Measurements from ENCODE around the gene CATSPER2. TPM values are rescaled to one million over a fixed set of nuclear protein-coding genes. Genes with fewer than 3 reads are reported as not detected.
"Not testable (repeated sequence)": the region's sequence is repeated elsewhere in the genome, so short reads cannot be mapped to it uniquely, and the experiment has no call there.

The CATSPER2 gene
- total RNA-seq, 1 experiment from 2014 or later, result 4.6 TPM

- H3K18ac ChIP-seq (ENCODE audit: insufficient read length, low read depth, low read length); H3K4me2 ChIP-seq (ENCODE audit: insufficient read depth, insufficient read length, low read length); H3K14ac ChIP-seq (ENCODE audit: insufficient read depth, low read length); H3K4me3 Mint-ChIP-seq; H3K56ac ChIP-seq (ENCODE audit: insufficient read length, low read depth, low read length); H3K27ac ChIP-seq (ENCODE audit: insufficient read length, low read depth, low read length); H2BK120ac ChIP-seq (ENCODE audit: low read depth, low read length, poor library complexity, severe bottlenecking); H3T11ph ChIP-seq (ENCODE audit: low read length); H3K79me2 ChIP-seq (ENCODE audit: insufficient read depth, low read length); H3K4ac ChIP-seq (ENCODE audit: low read depth, low read length); H4K91ac ChIP-seq (ENCODE audit: insufficient read length, low read depth, low read length); H3K9me3 ChIP-seq (ENCODE audit: control insufficient read depth, low read depth, low read length); H3K4me1 ChIP-seq (ENCODE audit: insufficient read depth, low read length); H3K9ac ChIP-seq (ENCODE audit: extremely low read depth, insufficient read length, low read length); H2BK12ac ChIP-seq (ENCODE audit: insufficient read length, low read depth, low read length); H4K5ac ChIP-seq (ENCODE audit: insufficient read length, low read depth, low read length); H3K4me1 Mint-ChIP-seq; H4K8ac ChIP-seq (replicated peaks; ENCODE audit: insufficient read length, low read depth, low read length); H2AK5ac ChIP-seq (ENCODE audit: insufficient read length, low read length); H3K79me1 ChIP-seq (ENCODE audit: insufficient read depth, low read depth, low read length, poor library complexity, severe bottlenecking); H3K27me3 Mint-ChIP-seq (ENCODE audit: low read depth); H2BK15ac ChIP-seq (ENCODE audit: low read depth, low read length); H3K9me3 Mint-ChIP-seq; H3K27ac Mint-ChIP-seq; H4K20me1 ChIP-seq (ENCODE audit: control insufficient read depth, insufficient read depth, insufficient read length); H2BK5ac ChIP-seq (ENCODE audit: insufficient read length, low read length); H3K27me3 ChIP-seq (ENCODE audit: insufficient read depth, low read length); H3K23ac ChIP-seq (ENCODE audit: insufficient read length, low read depth, low read length); DNase-seq; H2BK20ac ChIP-seq (ENCODE audit: low read depth, low read length, poor library complexity, severe bottlenecking); H2AFZ ChIP-seq (ENCODE audit: low read length); H3K23me2 ChIP-seq (ENCODE audit: insufficient read length, low read depth, low read length, poor library complexity, severe bottlenecking): not testable (repeated sequence)
- H3K36me3 Mint-ChIP-seq (ENCODE audit: insufficient read depth in 1 of 3, low read depth in 3 of 3), result peaks cover 7 to 25% (median 15%) of the 10 kb centered on the region in 3 experiments; a peak in 6 of 7 replicates
- no CpG with 5 or more reads among the region's 6 CpGs for WGBS (ENCODE audit: extremely low coverage, insufficient read length, low lambda C conversion rate)
These were observed 49.5 kb downstream of the CATSPER2 start for GRCh38 chr15:43599131-43599530.

GRCh38 chr15:43593328-43594190 is 55.1 kb downstream of the CATSPER2 start, which contains the start of gene CKMT1B:
CKMT1B (plus strand) TSS chr15:43594027; CDS start chr15:43594219, 192 bp downstream.
- not testable (repeated sequence) for H3K56ac ChIP-seq (ENCODE audit: insufficient read length, low read depth, low read length); H2BK20ac ChIP-seq (ENCODE audit: low read depth, low read length, poor library complexity, severe bottlenecking); H3K27me3 Mint-ChIP-seq (ENCODE audit: low read depth); H3K27ac ChIP-seq (ENCODE audit: insufficient read length, low read depth, low read length); H3K27ac Mint-ChIP-seq; H3K79me2 ChIP-seq (ENCODE audit: insufficient read depth, low read length); H3K27me3 ChIP-seq (ENCODE audit: insufficient read depth, low read length); H2AFZ ChIP-seq (ENCODE audit: low read length); H4K5ac ChIP-seq (ENCODE audit: insufficient read length, low read depth, low read length); H3K9me3 ChIP-seq (ENCODE audit: control insufficient read depth, low read depth, low read length); H3K23ac ChIP-seq (ENCODE audit: insufficient read length, low read depth, low read length); H3K4ac ChIP-seq (ENCODE audit: low read depth, low read length); H3K9me3 Mint-ChIP-seq; DNase-seq; H3K9ac ChIP-seq (ENCODE audit: extremely low read depth, insufficient read length, low read length); H3K23me2 ChIP-seq (ENCODE audit: insufficient read length, low read depth, low read length, poor library complexity, severe bottlenecking); H3K4me2 ChIP-seq (ENCODE audit: insufficient read depth, insufficient read length, low read length); H3K79me1 ChIP-seq (ENCODE audit: insufficient read depth, low read depth, low read length, poor library complexity, severe bottlenecking); H2BK120ac ChIP-seq (ENCODE audit: low read depth, low read length, poor library complexity, severe bottlenecking); H2AK5ac ChIP-seq (ENCODE audit: insufficient read length, low read length); H3K4me1 Mint-ChIP-seq; H2BK5ac ChIP-seq (ENCODE audit: insufficient read length, low read length); H3K4me1 ChIP-seq (ENCODE audit: insufficient read depth, low read length); H4K8ac ChIP-seq (replicated peaks; ENCODE audit: insufficient read length, low read depth, low read length); H3K14ac ChIP-seq (ENCODE audit: insufficient read depth, low read length); H3K18ac ChIP-seq (ENCODE audit: insufficient read length, low read depth, low read length); H4K20me1 ChIP-seq (ENCODE audit: control insufficient read depth, insufficient read depth, insufficient read length); H3K4me3 Mint-ChIP-seq; H3T11ph ChIP-seq (ENCODE audit: low read length); H4K91ac ChIP-seq (ENCODE audit: insufficient read length, low read depth, low read length); H2BK12ac ChIP-seq (ENCODE audit: insufficient read length, low read depth, low read length); H2BK15ac ChIP-seq (ENCODE audit: low read depth, low read length)
- H3K36me3 Mint-ChIP-seq (ENCODE audit: insufficient read depth in 1 of 3, low read depth in 3 of 3), result peaks cover 4 to 12% (median 12%) of the 10 kb centered on the region in 3 experiments; a peak in 5 of 7 replicates
- WGBS (ENCODE audit: extremely low coverage, insufficient read length, low lambda C conversion rate), result no CpG with 5 or more reads among the region's 43 CpGs
